Measurements from ENCODE around the gene PPP1R12B.
"Not testable (repeated sequence)": the region's sequence is repeated elsewhere in the genome, so short reads cannot be mapped to it uniquely, and the experiment has no call there.

PPP1R12B gene

GRCh38 chr1:202539583-202539982 is 191.1 kb downstream of the PPP1R12B start:
- not testable (repeated sequence) for DNase-seq

GRCh38 chr1:202540014-202540413 is 191.5 kb downstream of the PPP1R12B start:
- DNase-seq, result no peak

- no peak for DNase-seq
These were observed 191.9 kb downstream of the PPP1R12B start for GRCh38 chr1:202540448-202540847.

GRCh38 chr1:202540858-202541257 is 192.4 kb downstream of the PPP1R12B start:
- not testable (repeated sequence) for DNase-seq

- not testable (repeated sequence) for DNase-seq
These were observed 193.9 kb downstream of the PPP1R12B start for GRCh38 chr1:202542415-202542814.

- not testable (repeated sequence) for DNase-seq
These were observed 195.0 kb downstream of the PPP1R12B start for GRCh38 chr1:202543537-202543936.

- DNase-seq, result not testable (repeated sequence)
These were observed 196.4 kb downstream of the PPP1R12B start for GRCh38 chr1:202544766-202545449.

GRCh38 chr1:202545647-202546303 is 197.3 kb downstream of the PPP1R12B start:
- DNase-seq, result not testable (repeated sequence)

GRCh38 chr1:202546377-202546776 is 197.9 kb downstream of the PPP1R12B start:
- not testable (repeated sequence) for DNase-seq

- not testable (repeated sequence) for DNase-seq
These were observed 198.3 kb downstream of the PPP1R12B start for GRCh38 chr1:202546796-202547195.

GRCh38 chr1:202547215-202547614 is 198.7 kb downstream of the PPP1R12B start:
- no peak for DNase-seq

GRCh38 chr1:202550088-202550487 is 201.6 kb downstream of the PPP1R12B start:
- not testable (repeated sequence) for DNase-seq

- DNase-seq, result no peak
These were observed 203.2 kb downstream of the PPP1R12B start for GRCh38 chr1:202551683-202552082.

- DNase-seq, result not testable (repeated sequence)
These were observed 204.1 kb downstream of the PPP1R12B start for GRCh38 chr1:202552615-202553014.

- not testable (repeated sequence) for DNase-seq
These were observed 204.6 kb downstream of the PPP1R12B start for GRCh38 chr1:202553078-202553477.

- DNase-seq, result peak; percentile 72 to 81 (median 76)
These were observed 205.1 kb downstream of the PPP1R12B start for GRCh38 chr1:202553560-202554038.

- DNase-seq, result not testable (repeated sequence)
These were observed 206.1 kb downstream of the PPP1R12B start for GRCh38 chr1:202554619-202555018.

- DNase-seq, result not testable (repeated sequence)
These were observed 207.5 kb downstream of the PPP1R12B start for GRCh38 chr1:202556037-202556436.

GRCh38 chr1:202557662-202558061 is 209.2 kb downstream of the PPP1R12B start:
- not testable (repeated sequence) for DNase-seq

- DNase-seq, result no peak
These were observed 212.7 kb downstream of the PPP1R12B start for GRCh38 chr1:202561240-202561639.

GRCh38 chr1:202561726-202562443 is 213.4 kb downstream of the PPP1R12B start:
- no peak for DNase-seq

- no peak for DNase-seq
These were observed 214.1 kb downstream of the PPP1R12B start for GRCh38 chr1:202562444-202563060.

- DNase-seq, result no peak
These were observed 215.3 kb downstream of the PPP1R12B start for GRCh38 chr1:202563818-202564217.

All from suppressor macrophage treated with lipopolysaccharide for 1 hour (primary cell).